B cell (primary cell): ENCODE data around the gene EML1. TPM values are rescaled to one million over a fixed set of nuclear protein-coding genes. Genes with fewer than 3 reads are reported as not detected.

Source experiments
- ATAC-seq: fragments of 200-7000 bp; cut with Tn5 transposase; one replicate; pipeline ENCODE4 v1.10.0; 2021; ENCODE audit warnings: low read depth, mild to moderate bottlenecking, moderate number of reproducible peaks, moderate library complexity
- CTCF ChIA-PET: fragments of 350-600 bp; sonication (Branson Sonifier 250); formaldehyde crosslinking; loops from one replicate; lab custom pipeline; 2021; ENCODE audit warnings: antibody characterized with exemption, inconsistent platforms; lab: Charles Lee
- POLR2A ChIA-PET: fragments of 350-600 bp; sonication (Branson Sonifier 250); formaldehyde crosslinking; loops from one replicate; lab custom pipeline; 2021; ENCODE audit warnings: antibody characterized with exemption; lab: Charles Lee
- DNase-seq: peaks from one replicate; pipeline ENCODE4 v3.0.0; 2013
- H2AFZ ChIP-seq: 2 replicates; pipeline ENCODE4 v1.6.1; 2012; ENCODE audit warnings: mild to moderate bottlenecking, low read depth, low read length; ENCODE audit not compliant: insufficient read depth, poor library complexity, severe bottlenecking
- H3K27ac ChIP-seq, 2 donors: 1 replicate in 1 of 2; 2 replicates in 1 of 2; pipeline ENCODE4 v1.5.1; 2012 to 2013; ENCODE audit warnings: low read length in 2 of 2, mild to moderate bottlenecking in 2 of 2, moderate library complexity in 1 of 2
- H3K27me3 ChIP-seq, 4 experiments: fragments of 200-600 bp in 1 of 4; sonication (generic) in 1 of 4; replicated peaks in 1 of 4; 1 replicate in 2 of 4; 2 replicates in 2 of 4; pipeline versions ENCODE4 v1.6.1 to v1.7.0; 2013 to 2016; ENCODE audit warnings: low read length in 3 of 4, mild to moderate bottlenecking in 2 of 4, mixed read lengths in 1 of 4, moderate library complexity in 1 of 4; ENCODE audit not compliant: insufficient read depth in 4 of 4, control insufficient read depth in 3 of 4; ENCODE audit errors: control extremely low read depth in 1 of 4
- H3K36me3 ChIP-seq, 2 experiments: replicated peaks in 1 of 2; 1 replicate in 1 of 2; 2 replicates in 1 of 2; pipeline versions ENCODE4 v1.6.1 to v1.7.1; 2013; ENCODE audit warnings: low read length in 1 of 2; ENCODE audit not compliant: insufficient read depth in 2 of 2, control insufficient read depth in 1 of 2; ENCODE audit errors: control extremely low read depth in 1 of 2, extremely low read depth in 1 of 2
- H3K4me1 ChIP-seq, 2 donors: fragments of 200-600 bp in 1 of 2; sonication (generic) in 1 of 2; 1 replicate in 1 of 2; 2 replicates in 1 of 2; pipeline versions ENCODE4 v1.5.1 to v1.6.1; 2013 to 2017; ENCODE audit warnings: low read length in 2 of 2; ENCODE audit not compliant: control insufficient read depth in 2 of 2, insufficient read depth in 2 of 2
- H3K4me2 ChIP-seq: replicated peaks from 2 replicates; pipeline ENCODE3; 2012; ENCODE audit warnings: mild to moderate bottlenecking, low read depth, low read length; ENCODE audit not compliant: poor library complexity, severe bottlenecking
- H3K4me3 ChIP-seq, 5 experiments: fragments of 200-600 bp in 1 of 5; sonication (generic) in 1 of 5; 1 replicate in 3 of 5; 2 replicates in 2 of 5; pipeline versions ENCODE4 v1.5.1 to v1.7.0; 2011 to 2016; ENCODE audit warnings: low read length in 4 of 5, mild to moderate bottlenecking in 4 of 5, low read depth in 2 of 5, control low read depth in 1 of 5, moderate library complexity in 1 of 5; ENCODE audit not compliant: insufficient read depth in 1 of 5; ENCODE audit errors: control extremely low read depth in 1 of 5, extremely low read depth in 1 of 5
- H3K79me2 ChIP-seq: fragments of 200-600 bp; sonication (generic); one replicate; pipeline ENCODE4 v1.6.0; 2016; ENCODE audit warnings: low read length; ENCODE audit not compliant: control insufficient read depth, insufficient read depth
- H3K9ac ChIP-seq: fragments of 200-600 bp; sonication (generic); 2 replicates; pipeline ENCODE4 v1.6.1; 2017; ENCODE audit warnings: mild to moderate bottlenecking, low read length, moderate library complexity
- H3K9me3 ChIP-seq, 3 donors: one replicate each; pipeline versions ENCODE4 v1.6.1 to v1.7.1; 2013; ENCODE audit warnings: low read length in 2 of 3; ENCODE audit not compliant: control insufficient read depth in 2 of 3, insufficient read depth in 1 of 3; ENCODE audit errors: control extremely low read depth in 1 of 3
- H4K20me1 ChIP-seq: 2 replicates; pipeline ENCODE4 v1.6.0; 2012; ENCODE audit warnings: mild to moderate bottlenecking, low read length; ENCODE audit not compliant: insufficient read depth, control insufficient read depth, poor library complexity, severe bottlenecking
- H3K27ac Mint-ChIP-seq: one replicate; pipeline ENCODE4 v1.8.0; 2021; ENCODE audit warnings: mixed read lengths
- H3K27me3 Mint-ChIP-seq: one replicate; pipeline ENCODE4 v1.8.0; 2021; ENCODE audit warnings: mixed read lengths
- H3K4me1 Mint-ChIP-seq: one replicate; pipeline ENCODE4 v1.8.0; 2021; ENCODE audit warnings: mixed read lengths
- H3K4me3 Mint-ChIP-seq: one replicate; pipeline ENCODE4 v1.8.0; 2021; ENCODE audit warnings: mixed read lengths
- H3K9me3 Mint-ChIP-seq: one replicate; pipeline ENCODE4 v1.8.0; 2022; ENCODE audit warnings: mixed read lengths; ENCODE audit not compliant: insufficient read depth
- CTCF ChIP-seq: fragments of 200-600 bp; IDR thresholded peaks from one replicate; pipeline ENCODE4 v1.8.0; 2022; ENCODE audit warnings: antibody characterized with exemption, mild to moderate bottlenecking
- EZH2 ChIP-seq: IDR thresholded peaks from 2 replicates; pipeline ENCODE4 v1.6.1; 2012; ENCODE audit warnings: borderline replicate concordance, low read depth, mild to moderate bottlenecking, moderate library complexity, low read length; ENCODE audit not compliant: insufficient read depth, poor library complexity, severe bottlenecking
- WGBS: methylation state at CpG from one replicate; pipeline ENCODE4 v1.1.5; 2013; ENCODE audit warnings: missing lambda C conversion rate; ENCODE audit not compliant: insufficient coverage; 5-methylcytosine and 5-hydroxymethylcytosine counted together
- intact Hi-C: fragments of 100-400 bp; cut with micrococcal nuclease; formaldehyde crosslinking; loops from one replicate; pipeline ENCODE4 v1.10.0; 2022
- polyA plus RNA-seq: library from polyadenylated mRNA; depleted of rRNA; stranded (reverse); fragments of >200 nt; gene quantifications from 2 replicates; pipeline ENCODE4 v1.2.3, GENCODE V29; 2012
- total RNA-seq, 2 donors: library from RNA; stranded (reverse); fragments of 120-200 nt in 1 of 2; gene quantifications; 1 replicate in 1 of 2; 2 replicates in 1 of 2; pipeline versions ENCODE4 v1.2.3 to v1.2.4, GENCODE V29; 2013 to 2022

EML1 gene
- total and polyA plus RNA-seq, 2 donors (not counting 1 experiment from before 2014, with no cell fraction given) = not detected

- Histone ChIP-seq H4K20me1 (no peaks in the 10 kb centered on the region), H3K9me3 (no peaks in the 10 kb centered on the region), H3K27me3 (peaks cover 0 to 19% (median 5%) of the 10 kb centered on the region in 4 experiments), H3K4me2 (no peak overlapping the region), H3K9ac (no peak overlapping the region), H3K27ac (no peak overlapping the region), H2AFZ (no peak overlapping the region), H3K79me2 (no peaks in the 10 kb centered on the region), H3K4me3 (no peak overlapping the region), H3K4me1 (no peaks in the 10 kb centered on the region), H3K36me3 (no peaks in the 10 kb centered on the region)
- ATAC-seq (no peak), DNase-seq (no peak)
- Mint-ChIP-seq H3K9me3 (no peaks in the 10 kb centered on the region), H3K27me3 (peaks cover 49% of the 10 kb centered on the region), H3K27ac (no peak overlapping the region), H3K4me3 (no peak overlapping the region), H3K4me1 (no peaks in the 10 kb centered on the region)
- WGBS = no CpG with 5 or more reads among the region's 14 CpGs
- intact Hi-C loops = no loop called here
- TF ChIP-seq CTCF (no peak), EZH2 (no peak)
- ChIA-PET POLR2A (no interaction called here), CTCF (no interaction called here)
These were observed 45.5 kb downstream of the EML1 start for GRCh38 chr14:99838639-99839134.

DNA sequence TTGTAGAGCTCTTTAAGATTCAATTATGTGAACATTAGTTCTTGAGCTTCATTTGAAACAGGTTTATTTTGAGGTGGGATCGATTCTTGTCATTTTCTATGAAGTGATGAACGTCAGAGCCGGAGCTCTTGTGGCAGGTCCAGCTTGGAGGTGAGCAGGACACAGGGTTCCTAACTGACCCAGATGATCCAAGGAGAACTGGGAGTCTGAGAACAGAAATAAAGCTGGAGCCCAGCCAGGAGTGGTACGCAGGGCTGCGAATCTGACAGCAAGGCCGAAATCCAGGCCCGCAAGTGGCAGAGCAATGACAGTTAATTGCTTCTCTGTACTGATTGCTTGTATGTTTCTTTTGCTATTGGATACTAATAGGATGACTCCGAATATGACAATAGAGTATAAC lies 46.5 kb downstream of the EML1 start:
- peaks cover 0 to 20% (median 5%) of the 10 kb centered on the region in 4 experiments for H3K27me3 ChIP-seq
- H2AFZ ChIP-seq = no peak overlapping the region
- H3K27ac ChIP-seq = no peak overlapping the region
- WGBS = 88% methylated on average over 7 of the region's 8 CpGs
- no peak overlapping the region for H3K4me3 ChIP-seq
- intact Hi-C loops = no loop called here
- peaks cover 52% of the 10 kb centered on the region for H3K27me3 Mint-ChIP-seq
- ATAC-seq (no peak), DNase-seq (no peak)
- no peaks in the 10 kb centered on the region for H3K9me3 Mint-ChIP-seq
- CTCF ChIA-PET = no interaction called here
- H3K9ac ChIP-seq = no peak overlapping the region
- no peaks in the 10 kb centered on the region for H3K4me1 ChIP-seq
- no peaks in the 10 kb centered on the region for H3K4me1 Mint-ChIP-seq
- no peak for TF ChIP-seq CTCF
- TF ChIP-seq EZH2 = no peak
- H3K9me3 ChIP-seq = no peaks in the 10 kb centered on the region
- H4K20me1 ChIP-seq = no peaks in the 10 kb centered on the region
- POLR2A ChIA-PET = no interaction called here
- H3K4me2 ChIP-seq = no peak overlapping the region
- H3K79me2 ChIP-seq = no peaks in the 10 kb centered on the region
- no peaks in the 10 kb centered on the region for H3K36me3 ChIP-seq
- no peak overlapping the region for H3K27ac Mint-ChIP-seq
- no peak overlapping the region for H3K4me3 Mint-ChIP-seq
